Sigmoid colon (tissue), 3 donors: Measurements from ENCODE around the gene NCS1.

ENCODE experiments used
- CTCF ChIP-seq, 4 experiments: fragments of 450-650 bp in 3 of 4; fragments of 200-600 bp in 1 of 4; IDR thresholded peaks; one replicate each; pipeline ENCODE4 v1.5.1; 2016 to 2019; ENCODE audit warnings: antibody characterized with exemption in 4 of 4, mild to moderate bottlenecking in 3 of 4, moderate library complexity in 2 of 4
- POLR2A ChIP-seq, 2 donors: fragments of 450-650 bp; IDR thresholded peaks; one replicate each; pipeline ENCODE4 v1.6.1; 2016; ENCODE audit warnings: antibody characterized with exemption in 2 of 2, mild to moderate bottlenecking in 2 of 2, moderate library complexity in 2 of 2

- no peak for TF ChIP-seq CTCF (IDR thresholded peaks at IDR 0.05)
- no peak for TF ChIP-seq POLR2A (IDR thresholded peaks at IDR 0.05)
These were observed 67.1 kb downstream of the NCS1 start for GRCh38 chr9:130239363-130239695.
